NB4 (cell line): ENCODE measurements around the gene THSD7A.

Experiments used
- MYC ChIP-seq: IDR thresholded peaks from 2 replicates; pipeline ENCODE4 v1.6.1; 2011; ENCODE audit warnings: low read depth, low read length
- POLR2A ChIP-seq: IDR thresholded peaks from 2 replicates; pipeline ENCODE4 v1.6.1; 2011; ENCODE audit warnings: mild to moderate bottlenecking; ENCODE audit not compliant: insufficient read length; ENCODE audit errors: extremely low read depth
- TF ChIP-seq, protein P1 (sequence below): IDR thresholded peaks from one replicate; pipeline ENCODE4 v1.5.1; 2012; ENCODE audit warnings: low read depth, low read length
- TF ChIP-seq, protein P2 (sequence below): IDR thresholded peaks from 2 replicates; pipeline ENCODE4 v1.6.1; 2011; ENCODE audit warnings: low read depth, low read length

DNA sequence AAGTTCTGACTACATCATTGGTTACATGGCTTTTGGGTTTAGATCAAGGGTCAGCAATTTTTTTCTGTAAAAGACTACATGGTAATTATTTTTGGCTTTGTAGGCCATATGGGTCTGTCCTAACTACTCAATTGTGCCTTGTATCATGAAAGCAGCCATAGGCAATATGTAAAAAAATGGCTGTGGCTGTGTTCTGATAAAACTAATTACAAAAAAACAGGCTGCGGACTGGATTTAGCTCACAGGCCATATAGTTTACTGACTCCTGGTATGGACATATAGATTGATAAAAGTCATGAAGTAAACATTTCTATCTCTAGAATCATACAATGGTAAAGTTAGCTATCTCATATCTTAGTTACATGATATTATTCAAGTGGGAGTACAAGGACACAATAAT is 375.4 kb downstream of the THSD7A start:
- TF ChIP-seq, protein P1, sequence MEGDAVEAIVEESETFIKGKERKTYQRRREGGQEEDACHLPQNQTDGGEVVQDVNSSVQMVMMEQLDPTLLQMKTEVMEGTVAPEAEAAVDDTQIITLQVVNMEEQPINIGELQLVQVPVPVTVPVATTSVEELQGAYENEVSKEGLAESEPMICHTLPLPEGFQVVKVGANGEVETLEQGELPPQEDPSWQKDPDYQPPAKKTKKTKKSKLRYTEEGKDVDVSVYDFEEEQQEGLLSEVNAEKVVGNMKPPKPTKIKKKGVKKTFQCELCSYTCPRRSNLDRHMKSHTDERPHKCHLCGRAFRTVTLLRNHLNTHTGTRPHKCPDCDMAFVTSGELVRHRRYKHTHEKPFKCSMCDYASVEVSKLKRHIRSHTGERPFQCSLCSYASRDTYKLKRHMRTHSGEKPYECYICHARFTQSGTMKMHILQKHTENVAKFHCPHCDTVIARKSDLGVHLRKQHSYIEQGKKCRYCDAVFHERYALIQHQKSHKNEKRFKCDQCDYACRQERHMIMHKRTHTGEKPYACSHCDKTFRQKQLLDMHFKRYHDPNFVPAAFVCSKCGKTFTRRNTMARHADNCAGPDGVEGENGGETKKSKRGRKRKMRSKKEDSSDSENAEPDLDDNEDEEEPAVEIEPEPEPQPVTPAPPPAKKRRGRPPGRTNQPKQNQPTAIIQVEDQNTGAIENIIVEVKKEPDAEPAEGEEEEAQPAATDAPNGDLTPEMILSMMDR = no peak
- TF ChIP-seq POLR2A (no peak), MYC (no peak)
- TF ChIP-seq, protein P2, sequence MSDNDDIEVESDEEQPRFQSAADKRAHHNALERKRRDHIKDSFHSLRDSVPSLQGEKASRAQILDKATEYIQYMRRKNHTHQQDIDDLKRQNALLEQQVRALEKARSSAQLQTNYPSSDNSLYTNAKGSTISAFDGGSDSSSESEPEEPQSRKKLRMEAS = no peak
